EL (cell line): ENCODE measurements around the gene SEC24C.
"Not testable (repeated sequence)": the region's sequence is repeated elsewhere in the genome, so short reads cannot be mapped to it uniquely, and the experiment has no call there.

Source experiments
- DNase-seq: peaks from one replicate; pipeline ENCODE4 v3.0.0-alpha.2; 2016

The SEC24C gene

DNA sequence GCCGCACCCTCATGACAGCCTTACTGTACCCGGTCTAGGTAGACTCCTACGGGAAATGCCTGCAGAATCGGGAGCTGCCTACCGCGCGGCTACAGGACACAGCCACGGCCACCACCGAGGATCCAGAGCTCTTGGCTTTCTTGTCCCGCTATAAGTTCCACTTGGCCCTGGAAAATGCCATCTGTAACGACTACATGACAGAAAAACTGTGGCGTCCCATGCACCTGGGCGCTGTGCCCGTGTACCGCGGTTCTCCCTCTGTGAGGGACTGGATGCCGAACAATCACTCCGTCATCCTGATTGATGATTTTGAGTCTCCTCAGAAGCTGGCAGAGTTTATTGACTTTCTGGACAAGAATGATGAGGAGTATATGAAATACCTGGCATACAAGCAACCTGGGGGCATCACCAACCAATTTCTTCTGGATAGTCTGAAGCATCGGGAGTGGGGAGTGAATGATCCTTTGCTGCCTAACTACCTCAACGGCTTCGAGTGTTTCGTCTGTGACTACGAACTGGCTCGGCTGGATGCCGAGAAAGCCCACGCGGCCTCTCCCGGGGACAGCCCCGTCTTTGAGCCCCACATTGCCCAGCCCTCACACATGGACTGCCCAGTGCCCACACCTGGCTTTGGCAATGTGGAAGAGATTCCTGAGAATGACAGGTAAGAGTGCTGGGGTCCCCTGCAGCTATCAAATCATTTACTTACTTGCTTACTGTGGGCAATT, 29.1 kb downstream of the SEC24C start:
- DNase-seq, result peak; percentile 22

DNA sequence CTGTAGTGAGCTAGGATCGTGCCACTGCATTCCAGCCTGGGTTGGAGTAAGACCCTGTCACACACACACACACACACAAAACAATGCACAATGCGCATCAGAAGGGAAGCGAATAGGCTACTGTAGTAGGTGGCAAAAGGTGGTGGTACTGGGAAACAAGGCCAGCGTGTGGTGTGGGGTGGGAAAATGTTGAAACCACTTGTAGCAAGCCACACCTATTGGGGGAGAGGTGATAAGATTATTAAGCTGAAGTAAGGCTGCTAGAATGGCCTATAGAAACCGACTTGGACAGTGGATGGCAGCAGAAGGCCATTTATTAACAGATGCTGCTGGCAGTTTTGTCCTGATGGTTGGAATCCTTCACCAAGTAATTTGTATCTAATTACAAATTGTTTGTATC, 30.5 kb downstream of the SEC24C start:
- DNase-seq, result peak; percentile 34

DNA sequence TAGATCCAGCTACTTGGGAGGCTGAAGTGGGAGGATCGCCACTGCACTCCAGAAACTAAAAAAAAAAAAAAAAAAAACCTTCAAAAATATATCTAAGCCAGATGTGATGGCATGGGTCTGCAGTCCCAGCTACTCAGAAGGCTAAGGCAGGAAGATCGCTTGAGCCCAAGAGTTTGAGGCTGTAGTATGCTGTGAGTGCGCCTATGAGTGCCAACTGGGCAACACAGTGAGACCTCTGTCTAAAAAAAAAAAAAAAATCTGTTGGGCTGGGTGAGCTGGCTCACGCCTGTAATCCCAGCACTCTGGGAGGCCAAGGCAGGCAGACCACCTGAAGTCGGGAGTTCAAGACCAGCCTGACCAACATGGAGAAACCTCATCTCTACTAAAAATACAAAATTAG, 34.8 kb downstream of the SEC24C start:
- no peak for DNase-seq

DNA sequence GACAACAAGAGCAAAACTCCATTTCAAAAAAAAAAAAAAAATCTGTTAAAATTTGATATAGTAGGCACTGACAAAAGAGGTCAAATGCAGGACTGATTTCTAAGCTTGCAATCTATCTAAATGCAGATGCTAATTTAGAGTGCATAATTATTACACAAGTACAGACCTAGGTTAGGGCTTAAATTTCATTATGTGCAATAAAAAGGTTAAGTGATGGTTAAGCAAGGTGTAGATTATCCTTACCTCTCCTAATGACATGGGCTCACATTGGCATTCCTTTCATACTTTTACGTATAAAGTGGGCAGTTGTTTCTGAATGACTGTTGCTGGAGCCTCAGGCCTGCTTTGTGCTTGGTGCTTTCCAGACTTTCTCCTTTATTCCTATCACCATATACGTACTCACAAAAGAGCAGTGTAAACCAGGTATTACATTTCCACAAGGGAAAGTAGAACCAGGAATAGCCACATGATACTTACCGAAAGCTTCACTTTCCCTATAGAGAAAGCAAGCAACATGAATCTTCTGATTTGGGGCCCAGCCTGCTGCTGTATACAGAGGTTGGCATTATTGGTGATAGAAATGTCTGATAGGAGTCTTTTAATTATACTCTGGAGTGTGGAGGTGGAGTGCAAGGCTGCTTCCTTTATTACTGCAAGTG, 35.5 kb downstream of the SEC24C start:
- DNase-seq, result no peak

DNA sequence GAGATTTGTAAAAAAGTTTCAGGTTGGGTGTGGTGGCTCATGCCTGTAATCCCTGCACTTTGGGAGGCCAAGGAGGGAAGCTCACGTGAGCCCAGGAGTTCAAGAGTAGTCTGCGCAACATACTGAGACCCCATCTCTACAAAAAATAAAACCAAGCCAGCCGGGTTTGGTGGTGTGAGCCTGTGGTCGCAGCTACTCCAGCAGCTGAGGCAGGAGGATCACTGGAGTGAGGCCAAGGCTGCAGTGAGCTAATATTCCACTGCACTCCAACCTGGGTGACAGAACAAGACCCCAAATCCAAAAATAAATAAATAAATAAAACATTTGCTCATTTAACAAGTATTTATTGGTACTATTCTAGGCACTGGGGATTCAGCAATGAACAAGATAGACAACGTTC, 36.1 kb downstream of the SEC24C start:
- DNase-seq, result no peak

DNA sequence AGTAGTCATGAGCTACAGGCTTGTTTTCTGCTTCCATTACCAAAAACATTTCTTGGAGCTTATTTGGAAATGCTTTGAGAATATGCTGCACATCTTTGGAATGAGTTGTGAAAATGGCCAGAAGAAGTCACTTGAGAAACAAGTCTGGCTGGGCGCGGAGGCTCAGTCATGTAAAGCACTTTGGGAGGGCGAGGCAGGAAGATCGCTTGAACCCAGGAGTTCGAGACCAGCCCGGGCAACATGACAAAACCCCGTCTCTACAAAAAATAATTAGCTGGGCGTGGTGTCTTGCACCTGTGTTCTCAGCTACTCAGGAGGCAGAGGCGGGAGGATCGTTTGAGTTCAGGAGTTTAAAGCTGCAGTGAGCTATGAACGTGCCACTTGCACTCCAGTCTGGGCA, 36.8 kb downstream of the SEC24C start:
- DNase-seq, result no peak

- DNase-seq, result no peak
These were observed 37.3 kb downstream of the SEC24C start for GRCh38 chr10:73781548-73781878.

DNA sequence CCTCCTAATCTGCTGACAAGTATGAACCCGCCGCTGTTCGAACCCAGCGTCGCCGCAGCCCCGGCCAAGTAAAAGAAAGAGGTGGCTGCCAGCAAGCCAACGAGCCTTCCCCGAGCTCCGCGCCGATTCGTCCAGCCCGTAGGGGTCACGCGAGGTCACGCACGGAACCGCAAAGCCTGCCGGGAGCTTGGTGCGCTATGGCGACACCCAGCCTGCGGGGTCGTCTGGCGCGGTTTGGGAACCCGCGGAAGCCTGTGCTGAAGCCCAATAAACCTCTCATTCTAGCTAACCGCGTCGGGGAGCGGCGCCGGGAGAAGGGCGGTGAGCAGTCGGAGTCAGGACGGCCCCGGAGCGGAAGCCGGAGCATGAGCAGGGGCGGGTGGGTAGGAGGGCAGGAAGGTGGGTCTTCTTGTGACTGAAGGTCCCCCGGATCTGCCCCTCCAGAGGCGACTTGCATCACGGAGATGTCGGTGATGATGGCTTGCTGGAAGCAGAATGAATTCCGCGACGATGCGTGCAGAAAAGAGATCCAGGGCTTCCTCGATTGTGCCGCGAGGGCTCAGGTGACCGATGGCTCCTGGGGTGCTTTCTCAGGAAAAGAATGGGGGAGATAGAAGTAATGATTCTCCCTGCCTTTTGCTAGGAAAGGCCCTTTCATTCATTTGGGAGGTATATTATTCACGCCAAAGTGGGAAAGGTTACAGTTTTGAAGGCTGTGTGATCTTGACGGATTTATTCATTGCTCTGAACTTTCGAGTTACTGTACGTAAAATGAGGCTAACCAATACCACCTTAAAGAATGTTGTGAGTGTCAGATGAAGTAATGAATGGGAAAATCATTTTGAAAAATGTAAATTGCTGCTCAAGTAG, 37.9 kb downstream of the SEC24C start, which contains the start of gene CHCHD1:
TSS of gene CHCHD1 (plus strand) at position 170 of the 870 bp plus-strand sequence. CDS start at position 198, 28 bp downstream.
- peak; percentile 88 for DNase-seq

DNA sequence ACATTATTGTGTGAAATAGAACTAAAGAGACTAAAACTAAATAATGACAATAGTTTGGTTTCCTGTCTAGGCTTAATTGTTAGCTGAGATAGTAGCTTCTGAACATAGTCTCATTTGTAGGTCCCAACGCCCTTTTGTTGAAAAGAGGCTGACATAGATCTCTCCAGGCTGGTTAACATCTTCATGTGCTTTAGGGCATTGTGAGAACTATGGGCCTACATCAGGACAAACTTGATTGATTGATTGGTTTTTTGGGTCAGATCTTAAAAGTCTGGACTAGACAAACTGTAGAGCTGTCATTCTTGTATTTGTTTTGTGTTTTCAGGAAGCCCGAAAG, 38.5 kb downstream of the SEC24C start:
- DNase-seq, result no peak

- peak; percentile 95 for DNase-seq
These were observed 41.1 kb downstream of the SEC24C start, which contains the start of gene ZSWIM8 for GRCh38 chr10:73785211-73785720. TSS of gene ZSWIM8 (plus strand) at chr10:73785606. CDS start at chr10:73785879, 273 bp downstream.

GRCh38 chr10:73785721-73786511, 41.7 kb downstream of the SEC24C start:
- DNase-seq, result peak; percentile 28

DNA sequence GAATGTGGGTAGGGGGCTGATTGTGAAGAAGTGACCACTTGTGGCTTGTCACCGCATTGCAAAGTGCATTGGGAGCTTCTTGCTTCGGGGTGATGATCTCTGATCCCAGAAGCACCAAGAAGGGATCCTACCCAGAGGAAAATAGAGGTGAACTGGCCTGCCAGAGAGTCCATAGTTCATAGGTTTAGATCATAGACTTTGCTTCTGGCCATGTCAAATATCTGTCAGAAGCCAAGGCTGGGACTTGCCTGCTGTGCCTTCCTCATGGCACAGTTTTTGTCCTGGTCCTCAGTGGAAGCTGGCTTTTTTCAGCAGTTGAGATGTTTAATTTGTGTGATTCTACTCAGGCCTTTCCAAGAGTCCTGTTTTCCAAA, 42.3 kb downstream of the SEC24C start:
- no peak for DNase-seq

DNA sequence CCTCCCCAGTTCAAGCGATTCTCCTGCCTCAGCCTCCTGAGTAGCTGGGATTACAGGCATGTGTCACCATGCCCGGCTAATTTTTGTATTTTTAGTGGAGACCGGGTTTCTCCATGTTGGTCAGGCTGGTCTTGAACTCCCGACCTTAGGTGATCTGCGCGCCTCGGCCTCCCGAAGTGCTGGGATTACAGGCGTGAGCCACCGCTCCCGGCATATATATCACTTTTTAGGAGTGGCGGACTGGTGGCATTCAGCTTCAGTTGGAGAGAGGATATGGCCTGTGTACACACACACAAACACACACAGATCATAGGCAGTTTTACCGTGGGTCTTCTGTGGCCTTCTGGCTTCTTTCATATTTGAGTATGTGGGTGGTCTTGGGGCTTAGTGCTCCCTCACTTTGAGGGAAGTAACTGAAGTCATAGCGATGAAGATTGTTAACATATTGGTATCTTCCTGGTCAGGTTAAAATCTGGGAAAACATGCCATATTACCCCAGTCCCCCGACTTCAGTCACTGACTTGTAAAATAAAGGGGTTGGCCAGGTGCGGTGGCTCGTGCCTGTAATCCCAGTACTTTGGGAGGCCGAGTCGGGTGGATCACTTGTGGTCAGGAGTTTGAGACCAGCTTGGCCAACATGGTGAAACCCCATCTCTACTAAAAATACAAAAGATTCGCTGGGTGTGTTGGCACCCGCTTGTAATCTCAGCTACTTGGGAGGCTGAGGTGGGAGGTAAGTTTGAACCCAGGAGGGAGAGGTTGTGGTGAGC, 43.0 kb downstream of the SEC24C start:
- DNase-seq, result not testable (repeated sequence)

DNA sequence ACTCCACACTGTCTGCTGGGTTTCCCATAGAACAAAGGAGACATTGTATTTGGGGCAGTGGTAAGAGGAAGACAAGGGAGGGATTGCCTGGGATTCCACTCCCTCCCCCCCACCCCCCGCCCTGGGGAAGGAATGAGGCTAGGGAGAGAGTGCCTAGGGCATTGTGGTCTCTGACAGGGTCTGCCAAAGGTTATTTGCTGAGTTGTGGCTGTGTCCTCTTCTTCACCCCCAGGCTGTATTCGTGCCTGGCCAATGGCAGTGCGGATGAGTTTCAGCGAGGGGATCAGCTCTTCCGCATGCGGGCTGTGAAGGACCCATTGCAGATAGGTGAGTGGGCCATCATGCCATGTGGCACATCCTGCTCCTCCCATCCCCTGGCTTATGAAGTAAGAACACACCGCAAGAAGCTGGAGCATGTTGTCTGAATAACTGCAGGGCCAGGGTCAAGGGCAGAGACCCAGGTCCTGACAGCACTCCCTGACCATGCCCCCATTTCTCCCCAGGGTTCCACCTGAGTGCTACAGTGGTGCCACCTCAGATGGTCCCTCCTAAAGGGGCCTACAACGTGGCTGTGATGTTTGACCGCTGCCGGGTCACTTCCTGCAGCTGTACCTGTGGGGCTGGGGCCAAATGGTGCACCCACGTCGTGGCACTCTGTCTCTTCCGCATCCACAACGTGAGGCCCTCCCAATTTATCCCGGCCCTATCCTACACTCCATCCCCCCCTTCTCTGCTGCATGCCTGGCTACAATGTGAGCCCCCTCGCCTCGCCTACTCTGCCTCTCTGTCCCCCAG, 44.9 kb downstream of the SEC24C start:
- no peak for DNase-seq

GRCh38 chr10:73789659-73790055, 45.5 kb downstream of the SEC24C start:
- no peak for DNase-seq

DNA sequence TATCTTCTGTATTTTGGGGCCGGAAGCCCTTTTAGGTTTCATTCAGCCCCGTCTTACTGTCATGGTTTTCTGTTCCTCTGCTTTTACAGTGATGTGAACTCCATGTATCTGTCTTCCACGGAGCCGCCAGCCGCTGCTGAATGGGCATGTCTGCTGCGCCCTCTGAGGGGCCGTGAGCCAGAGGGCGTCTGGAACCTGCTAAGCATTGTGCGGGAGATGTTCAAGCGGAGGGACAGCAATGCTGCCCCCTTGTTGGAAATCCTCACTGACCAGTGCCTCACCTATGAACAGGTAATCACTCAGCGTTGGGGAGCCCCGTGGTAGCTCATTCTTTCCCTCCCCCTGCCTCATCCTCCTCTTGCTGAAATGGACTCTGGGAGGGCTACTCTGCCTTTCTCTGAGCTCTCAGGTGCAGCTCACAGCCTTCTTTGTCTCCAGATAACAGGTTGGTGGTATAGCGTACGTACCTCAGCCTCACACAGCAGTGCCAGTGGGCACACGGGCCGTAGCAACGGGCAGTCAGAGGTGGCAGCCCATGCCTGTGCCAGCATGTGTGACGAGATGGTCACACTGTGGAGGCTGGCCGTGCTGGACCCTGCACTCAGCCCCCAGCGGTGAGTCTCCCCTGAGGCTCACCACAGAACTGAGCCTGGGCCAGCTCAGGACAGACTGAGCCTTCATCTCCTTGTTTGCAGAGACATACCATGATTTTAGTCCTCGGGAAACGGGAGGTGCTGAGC, 46.9 kb downstream of the SEC24C start:
- DNase-seq, result no peak

DNA sequence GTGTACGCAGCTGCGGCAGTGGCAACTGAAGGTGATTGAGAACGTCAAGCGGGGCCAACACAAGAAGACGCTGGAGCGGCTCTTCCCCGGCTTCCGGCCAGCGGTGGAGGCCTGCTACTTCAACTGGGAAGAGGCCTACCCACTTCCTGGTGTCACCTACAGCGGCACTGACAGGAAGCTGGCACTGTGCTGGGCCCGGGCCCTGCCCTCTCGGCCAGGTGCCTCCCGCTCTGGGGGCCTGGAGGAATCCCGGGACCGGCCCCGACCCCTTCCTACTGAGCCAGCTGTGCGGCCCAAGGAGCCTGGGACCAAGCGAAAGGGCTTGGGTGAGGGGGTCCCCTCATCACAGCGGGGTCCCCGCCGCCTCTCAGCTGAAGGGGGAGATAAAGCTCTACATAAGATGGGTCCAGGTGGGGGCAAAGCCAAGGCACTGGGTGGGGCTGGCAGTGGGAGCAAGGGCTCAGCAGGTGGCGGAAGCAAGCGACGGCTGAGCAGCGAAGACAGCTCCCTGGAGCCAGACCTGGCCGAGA, 47.8 kb downstream of the SEC24C start:
- DNase-seq, result no peak

DNA sequence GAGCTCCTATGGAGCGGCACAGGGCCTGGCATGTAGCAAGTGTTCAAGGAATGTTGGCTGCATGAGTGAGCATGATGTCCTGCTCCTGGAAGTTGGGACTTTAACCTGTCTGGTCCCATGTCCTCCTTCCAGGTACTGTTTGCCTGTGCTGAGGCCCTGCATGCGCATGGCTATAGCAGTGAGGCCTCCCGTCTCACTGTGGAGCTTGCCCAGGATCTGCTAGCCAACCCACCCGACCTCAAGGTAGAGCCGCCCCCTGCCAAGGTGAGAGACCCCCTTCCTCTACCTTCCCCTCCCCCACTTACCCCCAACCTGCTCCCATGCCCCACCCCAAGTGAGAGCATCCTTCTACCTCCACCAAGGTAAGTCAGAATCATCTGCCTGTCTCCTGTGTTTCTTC, 49.3 kb downstream of the SEC24C start:
- DNase-seq, result no peak

- DNase-seq, result not testable (repeated sequence)
These were observed 51.3 kb downstream of the SEC24C start for GRCh38 chr10:73795491-73795890.

- DNase-seq, result not testable (repeated sequence)
These were observed 51.9 kb downstream of the SEC24C start for GRCh38 chr10:73796035-73796434.
